GM12878 (cell line): ENCODE measurements around the gene HSD17B11. TPM values are rescaled to one million over a fixed set of nuclear protein-coding genes. Genes with fewer than 3 reads are reported as not detected.

Experiments used
- ATAC-seq: fragments of 200-7000 bp; cut with Tn5 transposase; 3 replicates; pipeline ENCODE4 v1.9.1; 2020; ENCODE audit warnings: mild to moderate bottlenecking, moderate library complexity
- BruUV-seq: library from RNA; stranded (reverse); fragments of 400-500 nt; replicated peaks from 2 replicates; lab custom pipeline; 2021; lab: Mats Ljungman, UMichigan
- CTCF ChIA-PET: fragments of 300-600 bp; sonication (Branson Sonifier 250); formaldehyde crosslinking; extraction: SDS; loops from one replicate; lab custom pipeline; 2021; ENCODE audit warnings: inconsistent platforms; lab: Yijun Ruan, JAX
- POLR2A ChIA-PET: fragments of 350-600 bp; formaldehyde crosslinking; extraction: SDS; loops from one replicate; lab custom pipeline; 2021; ENCODE audit warnings: inconsistent platforms; lab: Charles Lee
- RAD21 ChIA-PET: fragments of 300-600 bp; sonication (Branson Sonifier 250); formaldehyde crosslinking; loops from one replicate; lab custom pipeline; 2023; ENCODE audit warnings: antibody characterized with exemption; ENCODE audit not compliant: unreplicated experiment; lab: Charles Lee
- SMC1A ChIA-PET: fragments of 300-600 bp; sonication (Branson Sonifier 250); formaldehyde crosslinking; loops from one replicate; lab custom pipeline; 2023; ENCODE audit not compliant: unreplicated experiment, uncharacterized antibody; lab: Charles Lee
- DNase-seq: peaks from one replicate; pipeline ENCODE4 v3.0.0-alpha.2; 2011; ENCODE audit warnings: low read depth, low spot score
- FAIRE-seq: peaks from 3 replicates; lab custom pipeline; 2011; peaks lifted over from hg19 to GRCh38; lab: Jason Lieb, UNC
- H2AFZ ChIP-seq: 2 replicates; pipeline ENCODE4 v1.6.0; 2011; ENCODE audit warnings: low read depth, low read length, control low read depth; ENCODE audit not compliant: control insufficient read depth
- H3K27ac ChIP-seq: 2 replicates; pipeline ENCODE4 v1.5.1; 2011; ENCODE audit warnings: control low read depth; ENCODE audit not compliant: control insufficient read depth, insufficient read depth
- H3K27me3 ChIP-seq, 2 experiments: replicated peaks in 1 of 2; 2 replicates each; pipeline versions ENCODE4 v1.6.0 to v1.6.1; 2011; ENCODE audit warnings: low read length in 1 of 2; ENCODE audit not compliant: control insufficient read depth in 2 of 2, insufficient read depth in 2 of 2
- H3K36me3 ChIP-seq, 2 experiments: 2 replicates each; pipeline ENCODE4 v1.5.1; 2011; ENCODE audit warnings: low read length in 1 of 2; ENCODE audit not compliant: control insufficient read depth in 2 of 2, insufficient read depth in 2 of 2
- H3K4me1 ChIP-seq: 2 replicates; pipeline ENCODE4 v1.6.1; 2011; ENCODE audit warnings: mild to moderate bottlenecking, low read length, moderate library complexity, mixed read lengths; ENCODE audit not compliant: control insufficient read depth, insufficient read depth
- H3K4me2 ChIP-seq: 2 replicates; pipeline ENCODE4 v1.6.0; 2011; ENCODE audit warnings: control low read depth; ENCODE audit not compliant: control insufficient read depth, insufficient read depth
- H3K4me3 ChIP-seq: fragments of 200-600 bp; sonication (generic); 2 replicates; pipeline ENCODE4 v1.5.1; 2016
- H3K79me2 ChIP-seq: 2 replicates; pipeline ENCODE4 v1.6.0; 2011; ENCODE audit warnings: low read length; ENCODE audit not compliant: control insufficient read depth, insufficient read depth
- H3K9ac ChIP-seq: 2 replicates; pipeline ENCODE4 v1.8.0; 2011; ENCODE audit warnings: low read length, control low read depth, mixed read lengths; ENCODE audit not compliant: control insufficient read depth, insufficient read depth
- H3K9me3 ChIP-seq: replicated peaks from 3 replicates; pipeline ENCODE4 v1.5.1; 2011; ENCODE audit warnings: mild to moderate bottlenecking, low read length; ENCODE audit not compliant: control insufficient read depth, insufficient read depth
- H4K20me1 ChIP-seq: 2 replicates; pipeline ENCODE4 v1.6.0; 2011; ENCODE audit not compliant: control insufficient read depth, insufficient read depth
- ATF2 ChIP-seq: IDR thresholded peaks from 2 replicates; pipeline ENCODE4 v1.6.1; 2012; ENCODE audit warnings: low read length, inconsistent platforms
- BHLHE40 ChIP-seq, 2 experiments: fragments of 450-650 bp in 1 of 2; IDR thresholded peaks; 2 replicates each; pipeline ENCODE4 v1.6.1; 2011 to 2017; ENCODE audit warnings: low read depth in 2 of 2, borderline replicate concordance in 1 of 2, improper control_type of control experiment in 1 of 2, low read length in 1 of 2, mild to moderate bottlenecking in 1 of 2
- EP300 ChIP-seq, 2 experiments: fragments of 150-350 bp in 1 of 2; IDR thresholded peaks; 2 replicates each; pipeline ENCODE4 v1.6.1; 2011 to 2012; ENCODE audit warnings: low read depth in 2 of 2, low read length in 2 of 2, borderline replicate concordance in 1 of 2, improper control_type of control experiment in 1 of 2, inconsistent platforms in 1 of 2; ENCODE audit not compliant: control insufficient read depth in 1 of 2
- FOS ChIP-seq: IDR thresholded peaks from 3 replicates; pipeline ENCODE4 v1.6.1; 2011; ENCODE audit warnings: borderline replicate concordance; ENCODE audit not compliant: insufficient read length; ENCODE audit errors: extremely low read depth
- KAT2A ChIP-seq: conservative IDR thresholded peaks from 2 replicates; pipeline ENCODE4 v1.6.1; 2011; ENCODE audit warnings: low read depth, low read length; ENCODE audit not compliant: control insufficient read depth
- NFYB ChIP-seq: IDR thresholded peaks from 2 replicates; pipeline ENCODE4 v1.6.1; 2011; ENCODE audit warnings: low read depth, mild to moderate bottlenecking, low read length, improper control_type of control experiment, moderate library complexity; ENCODE audit not compliant: insufficient read depth
- PML ChIP-seq: IDR thresholded peaks from 2 replicates; pipeline ENCODE4 v1.6.1; 2012; ENCODE audit warnings: low read length, inconsistent platforms
- RFX5 ChIP-seq: IDR thresholded peaks from 2 replicates; pipeline ENCODE4 v1.6.1; 2011; ENCODE audit warnings: low read depth, low read length, improper control_type of control experiment
- SPI1 ChIP-seq: IDR thresholded peaks from 2 replicates; pipeline ENCODE4 v1.6.1; 2011; ENCODE audit warnings: low read depth, mild to moderate bottlenecking, low read length, moderate library complexity, borderline replicate concordance; ENCODE audit not compliant: insufficient read depth
- SUPT20H ChIP-seq: IDR thresholded peaks from 2 replicates; pipeline ENCODE4 v1.6.1; 2011; ENCODE audit warnings: low read depth, mild to moderate bottlenecking, low read length, moderate library complexity, borderline replicate concordance; ENCODE audit not compliant: control insufficient read depth
- TCF12 ChIP-seq: IDR thresholded peaks from 2 replicates; pipeline ENCODE4 v1.6.1; 2011; ENCODE audit warnings: low read depth, mild to moderate bottlenecking, low read length
- WGBS: methylation state at CpG from one replicate; pipeline ENCODE4 v1.1.6; 2016; ENCODE audit warnings: low lambda C conversion rate; ENCODE audit not compliant: insufficient replicate concordance, insufficient coverage; ENCODE audit errors: missing lambda C conversion rate; 5-methylcytosine and 5-hydroxymethylcytosine counted together
- in situ Hi-C: fragments of 300-500 bp; cut with MboI; formaldehyde crosslinking; loops from 9 replicates; pipeline ENCODE4 v1.14.3; 2018; ENCODE audit warnings: mixed read lengths
- intact Hi-C: fragments of 100-400 bp; cut with micrococcal nuclease; formaldehyde crosslinking; loops from one replicate; pipeline ENCODE4 v1.14.2; 2022; ENCODE audit not compliant: unreplicated experiment
- polyA plus RNA-seq, 11 experiments: library from polyadenylated mRNA; depleted of rRNA in 4 of 11; unstranded in 6 of 11; stranded (reverse) in 5 of 11; fragments of >200 nt; fragmentation: Nextera tagmentation in 4 of 11; fragmentation: Illumina TruSeq in 1 of 11; extraction: Ambion mirVana in 4 of 11; extraction: Trizol in 1 of 11; gene quantifications; 1 replicate in 1 of 11; 2 replicates in 10 of 11; pipeline versions ENCODE4 v1.2.1 to v1.2.3, GENCODE V29; 2011 to 2016; ENCODE audit warnings: inconsistent platforms in 2 of 11, missing spikeins in 2 of 11, low read depth in 1 of 11
- total RNA-seq, 4 experiments: library from RNA; depleted of rRNA in 3 of 4; stranded (reverse); fragments of >200 nt in 3 of 4; fragmentation: Illumina TruSeq in 1 of 4; extraction: Trizol in 1 of 4; gene quantifications; 2 replicates each; pipeline versions ENCODE4 v1.2.1 to v1.2.3, GENCODE V29; 2013 to 2021
- TF ChIP-seq, protein P1 (sequence below): fragments of 450-650 bp; formaldehyde crosslinking; IDR thresholded peaks from 2 replicates; pipeline ENCODE4 v1.5.0; 2022; ENCODE audit warnings: mild to moderate bottlenecking, missing genetic modification characterization

The HSD17B11 gene
- total and polyA plus RNA-seq, 10 of the 15 experiments (the other 5 are each of a cell fraction or from before 2014, with no cell fraction given), result 10.3 to 29.5 (median 17.7) TPM

DNA sequence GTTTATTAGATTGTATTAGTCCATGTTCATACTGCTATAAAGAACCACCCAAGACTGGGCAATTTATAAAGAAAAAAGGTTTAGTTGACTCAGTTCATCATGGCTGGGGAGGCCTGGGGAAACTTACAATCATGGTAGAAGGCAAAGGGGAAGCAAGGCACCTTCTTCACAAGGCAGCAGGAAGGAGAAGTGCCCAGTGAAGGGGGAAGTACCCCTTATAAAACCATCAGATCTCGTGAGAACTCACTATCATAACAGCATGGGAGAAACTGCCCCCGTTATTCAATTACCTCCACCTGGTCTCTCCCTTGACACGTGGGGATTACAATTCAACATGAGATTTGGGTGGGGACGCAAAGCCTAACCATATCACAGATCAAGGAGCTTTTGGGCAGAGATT lies 60.2 kb downstream of the HSD17B11 start:
- Histone ChIP-seq H3K4me1 (no peaks in the 10 kb centered on the region), H3K9me3 (peaks cover 3% of the 10 kb centered on the region; the same call in 2 of the 3 replicates), H3K79me2 (no peaks in the 10 kb centered on the region), H4K20me1 (no peaks in the 10 kb centered on the region), H3K4me3 (no peak overlapping the region), H3K27ac (no peak overlapping the region), H3K9ac (no peak overlapping the region), H3K36me3 (no peaks in the 10 kb centered on the region), H3K4me2 (no peak overlapping the region), H3K27me3 (no peaks in the 10 kb centered on the region), H2AFZ (no peak overlapping the region)
- CTCF ChIA-PET, result no interaction called here
- SMC1A ChIA-PET, result no interaction called here
- intact Hi-C loops (no loop called here), in situ Hi-C loops (no loop called here)
- WGBS, result 59% methylated on average over 4 of the region's 4 CpGs
- BruUV-seq, result no TSS peak
- POLR2A ChIA-PET, result no interaction called here
- FAIRE-seq, result no peak
- RAD21 ChIA-PET, result no interaction called here
- ATAC-seq, result no peak
- no peak for DNase-seq
- TF ChIP-seq TCF12, result no peak
- TF ChIP-seq PML, result no peak
- TF ChIP-seq RFX5, result no peak
- no peak for TF ChIP-seq NFYB
- no peak for TF ChIP-seq SPI1
- TF ChIP-seq, protein P1, sequence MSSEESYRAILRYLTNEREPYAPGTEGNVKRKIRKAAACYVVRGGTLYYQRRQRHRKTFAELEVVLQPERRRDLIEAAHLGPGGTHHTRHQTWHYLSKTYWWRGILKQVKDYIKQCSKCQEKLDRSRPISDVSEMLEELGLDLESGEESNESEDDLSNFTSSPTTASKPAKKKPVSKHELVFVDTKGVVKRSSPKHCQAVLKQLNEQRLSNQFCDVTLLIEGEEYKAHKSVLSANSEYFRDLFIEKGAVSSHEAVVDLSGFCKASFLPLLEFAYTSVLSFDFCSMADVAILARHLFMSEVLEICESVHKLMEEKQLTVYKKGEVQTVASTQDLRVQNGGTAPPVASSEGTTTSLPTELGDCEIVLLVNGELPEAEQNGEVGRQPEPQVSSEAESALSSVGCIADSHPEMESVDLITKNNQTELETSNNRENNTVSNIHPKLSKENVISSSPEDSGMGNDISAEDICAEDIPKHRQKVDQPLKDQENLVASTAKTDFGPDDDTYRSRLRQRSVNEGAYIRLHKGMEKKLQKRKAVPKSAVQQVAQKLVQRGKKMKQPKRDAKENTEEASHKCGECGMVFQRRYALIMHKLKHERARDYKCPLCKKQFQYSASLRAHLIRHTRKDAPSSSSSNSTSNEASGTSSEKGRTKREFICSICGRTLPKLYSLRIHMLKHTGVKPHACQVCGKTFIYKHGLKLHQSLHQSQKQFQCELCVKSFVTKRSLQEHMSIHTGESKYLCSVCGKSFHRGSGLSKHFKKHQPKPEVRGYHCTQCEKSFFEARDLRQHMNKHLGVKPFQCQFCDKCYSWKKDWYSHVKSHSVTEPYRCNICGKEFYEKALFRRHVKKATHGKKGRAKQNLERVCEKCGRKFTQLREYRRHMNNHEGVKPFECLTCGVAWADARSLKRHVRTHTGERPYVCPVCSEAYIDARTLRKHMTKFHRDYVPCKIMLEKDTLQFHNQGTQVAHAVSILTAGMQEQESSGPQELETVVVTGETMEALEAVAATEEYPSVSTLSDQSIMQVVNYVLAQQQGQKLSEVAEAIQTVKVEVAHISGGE (CRISPR knock-in tag), result no peak
- no peak for TF ChIP-seq SUPT20H
- TF ChIP-seq KAT2A, result no peak
- no peak for TF ChIP-seq FOS
- no peak for TF ChIP-seq ATF2
- TF ChIP-seq EP300 (IDR thresholded peaks at IDR 0.05; ENCODE audit: borderline replicate concordance in 1 of 2, control insufficient read depth in 1 of 2, low read depth in 2 of 2, low read length in 2 of 2), result no peak
- TF ChIP-seq BHLHE40 (IDR thresholded peaks at IDR 0.05; ENCODE audit: borderline replicate concordance in 1 of 2, low read depth in 2 of 2, low read length in 1 of 2), result no peak
